Small intestine (tissue), 16 donors: Measurements from ENCODE around the gene ALKBH8. TPM values are rescaled to one million over a fixed set of nuclear protein-coding genes. Genes with fewer than 3 reads are reported as not detected.
A peak's percentile ranks its signal among the peaks of the same experiment; 100 is the strongest.

Experiments
- DNase-seq, 2 donors: peaks; one replicate each; pipeline versions ENCODE4 v3.0.0 to v3.0.0-alpha.2; 2013
- FAIRE-seq: peaks from 2 replicates; lab custom pipeline; 2012; peaks lifted over from hg19 to GRCh38; lab: Jason Lieb, UNC
- H3K27ac ChIP-seq, 3 donors: one replicate each; pipeline ENCODE4 v1.5.1; 2013; ENCODE audit warnings: low read length in 2 of 3, mild to moderate bottlenecking in 2 of 3, control low read depth in 1 of 3, inconsistent platforms in 1 of 3, low read depth in 1 of 3, moderate library complexity in 1 of 3
- H3K27me3 ChIP-seq, 3 donors: one replicate each; pipeline ENCODE4 v1.6.1; 2013; ENCODE audit warnings: low read length in 3 of 3, inconsistent platforms in 1 of 3; ENCODE audit not compliant: control insufficient read depth in 3 of 3, insufficient read depth in 3 of 3
- H3K36me3 ChIP-seq, 3 donors: one replicate each; pipeline ENCODE4 v1.6.1; 2013; ENCODE audit warnings: low read length in 3 of 3, inconsistent platforms in 1 of 3, low read depth in 1 of 3, mild to moderate bottlenecking in 1 of 3, moderate library complexity in 1 of 3; ENCODE audit not compliant: control insufficient read depth in 3 of 3, insufficient read depth in 2 of 3
- H3K4me1 ChIP-seq, 3 donors: one replicate each; pipeline ENCODE4 v1.6.1; 2013; ENCODE audit warnings: low read length in 2 of 3, inconsistent platforms in 1 of 3, low read depth in 1 of 3, mild to moderate bottlenecking in 1 of 3, moderate library complexity in 1 of 3; ENCODE audit not compliant: control insufficient read depth in 3 of 3, insufficient read depth in 2 of 3
- H3K4me3 ChIP-seq, 3 donors: one replicate each; pipeline ENCODE4 v1.5.1; 2013; ENCODE audit warnings: low read length in 3 of 3, control low read depth in 1 of 3, inconsistent platforms in 1 of 3, low read depth in 1 of 3, mild to moderate bottlenecking in 1 of 3, moderate library complexity in 1 of 3
- H3K9me3 ChIP-seq, 2 donors: one replicate each; pipeline ENCODE4 v1.6.1; 2013; ENCODE audit warnings: low read depth in 1 of 2, low read length in 1 of 2; ENCODE audit not compliant: control insufficient read depth in 2 of 2, insufficient read depth in 1 of 2
- WGBS, 3 donors: extraction: QIAGEN DNeasy Blood & Tissue Kit; methylation state at CpG; one replicate each; pipeline ENCODE4 v1.1.7; 2013; 5-methylcytosine and 5-hydroxymethylcytosine counted together
- long read RNA-seq, 10 donors: transcript quantifications; one replicate each; lab custom pipeline, GENCODE V29; 2026
- polyA plus RNA-seq, 4 donors: library from polyadenylated mRNA; stranded (reverse) in 3 of 4; unstranded in 1 of 4; fragments of 200-250 nt in 3 of 4; fragments of 120-200 nt in 1 of 4; gene quantifications; one replicate each; pipeline versions ENCODE4 v1.2.1 to v1.2.3, GENCODE V29; 2013
- donor health status: healthy with polysubstance abuse.
- donor health status: control.
- donor health status: control.
- donor health status: Bipolar disorder and iron deficiency.
- donor health status: healthy.

ALKBH8 gene
- 10 to 100 TPM in 1 of 4 donors, 1 to 10 TPM in 3; 1.8 to 10.1 (median 3.0) TPM for polyA plus RNA-seq
- long read RNA-seq, donor 1, partial matches to known transcripts = 7 of 7 reads
- long read RNA-seq, donor 1, other reads (novel, unspliced or antisense) = 0 of 7 reads
- long read RNA-seq, donor 2, full-length matches to known transcripts = 1 of 1 reads
- long read RNA-seq, donor 2, partial matches to known transcripts = 0 of 1 reads
- long read RNA-seq, donor 2, other reads (novel, unspliced or antisense) = 0 of 1 reads
- long read RNA-seq, donor 3 = 0 reads
- long read RNA-seq, donor 4 = 0 reads
- long read RNA-seq, donor 5 = 0 reads
- long read RNA-seq, donor 6 = 0 reads
- long read RNA-seq, donor 7 = 0 reads
- long read RNA-seq, donor 8 = 0 reads
- long read RNA-seq, donor 9 = 0 reads
- long read RNA-seq, donor 10, full-length matches to known transcripts = 2 of 2 reads
- long read RNA-seq, donor 10, partial matches to known transcripts = 0 of 2 reads
- long read RNA-seq, donor 10, other reads (novel, unspliced or antisense) = 0 of 2 reads

GRCh38 chr11:107565219-107565937, at the start of gene ALKBH8:
Gene ALKBH8, minus strand, starts transcription at chr11:107565735. Its CDS starts 4,842 bp downstream, at chr11:107560893.
- FAIRE-seq (no peak), DNase-seq (peak; percentile 78 to 84)
- Histone ChIP-seq H3K36me3 (no peaks in the 10 kb centered on the region), H3K4me3 (peak within 1 kb of the TSS; percentile 70 to 76 (median 75)), H3K27ac (peak within 1 kb of the TSS; percentile 53 to 97 (median 74)), H3K4me1 (peaks cover 3 to 11% (median 5%) of the 10 kb centered on the region in 3 donors), H3K27me3 (no peaks in the 10 kb centered on the region), H3K9me3 (no peaks in the 10 kb centered on the region)
- 0 to 1% (median 0%) methylated on average over 32 of the region's 32 CpGs for WGBS, 3 donors

GRCh38 chr11:107612445-107612844, 46.9 kb upstream of the ALKBH8 start:
- no peak overlapping the region for H3K4me3 ChIP-seq
- no peaks in the 10 kb centered on the region for H3K27me3 ChIP-seq
- no peak overlapping the region for H3K27ac ChIP-seq
- H3K36me3 ChIP-seq = no peaks in the 10 kb centered on the region
- no peaks in the 10 kb centered on the region for H3K4me1 ChIP-seq
- no peak for DNase-seq
- H3K9me3 ChIP-seq = no peaks in the 10 kb centered on the region
- WGBS, 3 donors = 93 to 100% (median 97%) methylated on average over 2 of the region's 2 CpGs
- no peak for FAIRE-seq

- no peak for DNase-seq
- no peak overlapping the region for H3K4me3 ChIP-seq
- H3K9me3 ChIP-seq = no peaks in the 10 kb centered on the region
- H3K27me3 ChIP-seq = no peaks in the 10 kb centered on the region
- H3K27ac ChIP-seq = no peak overlapping the region
- 52 to 62% (median 58%) methylated on average over 10 of the region's 10 CpGs for WGBS, 3 donors
- FAIRE-seq = no peak
- no peaks in the 10 kb centered on the region for H3K36me3 ChIP-seq
- H3K4me1 ChIP-seq = no peaks in the 10 kb centered on the region
Observed at GRCh38 chr11:107609400-107610218, 44.1 kb upstream of the ALKBH8 start.

- Histone ChIP-seq H3K27me3 (no peaks in the 10 kb centered on the region), H3K36me3 (no peaks in the 10 kb centered on the region), H3K9me3 (no peaks in the 10 kb centered on the region), H3K4me1 (no peaks in the 10 kb centered on the region), H3K27ac (no peak overlapping the region), H3K4me3 (no peak overlapping the region)
- WGBS, 3 donors = 39 to 44% (median 42%) methylated on average over 2 of the region's 2 CpGs
- DNase-seq = no peak
- FAIRE-seq = no peak
Observed at GRCh38 chr11:107608809-107609208, 43.3 kb upstream of the ALKBH8 start.

- 71 to 75% (median 71%) methylated on average over 3 of the region's 3 CpGs for WGBS, 3 donors
- no peak for FAIRE-seq
- no peak overlapping the region for H3K27ac ChIP-seq
Observed at GRCh38 chr11:107606141-107606540, 40.6 kb upstream of the ALKBH8 start.

GRCh38 chr11:107605061-107606006, 39.8 kb upstream of the ALKBH8 start:
- DNase-seq = no peak
- no peaks in the 10 kb centered on the region for H3K9me3 ChIP-seq
- H3K4me1 ChIP-seq = no peaks in the 10 kb centered on the region
- FAIRE-seq = no peak
- no peak overlapping the region for H3K27ac ChIP-seq
- H3K4me3 ChIP-seq = no peak overlapping the region
- 89 to 92% (median 90%) methylated on average over 9 of the region's 9 CpGs for WGBS, 3 donors
- no peaks in the 10 kb centered on the region for H3K27me3 ChIP-seq
- H3K36me3 ChIP-seq = no peaks in the 10 kb centered on the region

More at GRCh38 chr11:107606141-107606540, 40.6 kb upstream of the ALKBH8 start:
- Histone ChIP-seq H3K27me3 (no peaks in the 10 kb centered on the region), H3K4me1 (no peaks in the 10 kb centered on the region), H3K36me3 (no peaks in the 10 kb centered on the region), H3K4me3 (no peak overlapping the region), H3K9me3 (no peaks in the 10 kb centered on the region)
- no peak for DNase-seq

- Histone ChIP-seq H3K27ac (no peak overlapping the region), H3K36me3 (no peaks in the 10 kb centered on the region), H3K27me3 (peaks cover 0 to 15% (median 6%) of the 10 kb centered on the region in 3 donors), H3K9me3 (no peaks in the 10 kb centered on the region), H3K4me3 (no peak overlapping the region), H3K4me1 (no peaks in the 10 kb centered on the region)
- 57 to 66% (median 58%) methylated on average over 6 of the region's 6 CpGs for WGBS, 3 donors
- FAIRE-seq = no peak
- peak in 1 of 2 donors; percentile 4 for DNase-seq
Observed at GRCh38 chr11:107598225-107599139, 32.9 kb upstream of the ALKBH8 start.
